ENCODE data around the gene PTER.

PTER gene

DNA sequence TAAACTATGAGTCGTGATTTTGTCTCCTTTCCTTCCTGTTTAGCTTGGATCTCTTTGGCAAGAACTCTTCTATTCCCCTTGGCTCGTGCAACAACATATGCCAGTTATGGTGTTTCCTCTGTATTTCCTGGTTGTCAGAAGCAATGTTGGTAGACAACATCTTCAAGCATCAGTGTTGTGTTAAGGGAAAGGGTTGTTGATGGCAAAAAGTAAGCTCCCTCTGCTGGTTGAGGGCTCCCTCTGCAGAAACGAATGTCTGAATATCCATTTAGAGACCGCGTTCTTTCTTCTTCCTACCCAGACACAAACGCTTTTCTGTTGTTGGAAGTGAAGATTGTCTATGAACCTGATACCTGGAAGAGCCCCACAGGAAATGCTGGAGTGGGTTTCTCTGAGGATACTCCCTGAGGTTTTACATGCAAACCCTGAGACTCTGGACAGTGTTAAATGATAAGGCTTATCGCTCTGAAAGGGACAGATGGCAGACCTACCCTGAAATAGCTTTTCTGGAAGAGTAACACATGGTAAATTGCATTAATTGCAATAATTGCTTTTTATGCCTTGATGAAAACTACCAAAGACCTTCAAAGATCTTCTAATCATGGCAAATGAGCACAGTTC lies 108.4 kb downstream of the PTER start:
- TF ChIP-seq, protein P1, sequence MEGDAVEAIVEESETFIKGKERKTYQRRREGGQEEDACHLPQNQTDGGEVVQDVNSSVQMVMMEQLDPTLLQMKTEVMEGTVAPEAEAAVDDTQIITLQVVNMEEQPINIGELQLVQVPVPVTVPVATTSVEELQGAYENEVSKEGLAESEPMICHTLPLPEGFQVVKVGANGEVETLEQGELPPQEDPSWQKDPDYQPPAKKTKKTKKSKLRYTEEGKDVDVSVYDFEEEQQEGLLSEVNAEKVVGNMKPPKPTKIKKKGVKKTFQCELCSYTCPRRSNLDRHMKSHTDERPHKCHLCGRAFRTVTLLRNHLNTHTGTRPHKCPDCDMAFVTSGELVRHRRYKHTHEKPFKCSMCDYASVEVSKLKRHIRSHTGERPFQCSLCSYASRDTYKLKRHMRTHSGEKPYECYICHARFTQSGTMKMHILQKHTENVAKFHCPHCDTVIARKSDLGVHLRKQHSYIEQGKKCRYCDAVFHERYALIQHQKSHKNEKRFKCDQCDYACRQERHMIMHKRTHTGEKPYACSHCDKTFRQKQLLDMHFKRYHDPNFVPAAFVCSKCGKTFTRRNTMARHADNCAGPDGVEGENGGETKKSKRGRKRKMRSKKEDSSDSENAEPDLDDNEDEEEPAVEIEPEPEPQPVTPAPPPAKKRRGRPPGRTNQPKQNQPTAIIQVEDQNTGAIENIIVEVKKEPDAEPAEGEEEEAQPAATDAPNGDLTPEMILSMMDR (IDR thresholded peaks at IDR 0.05; ENCODE audit: insufficient read depth, low read length) = no peak
- no peak for TF ChIP-seq POLR2AphosphoS5 (IDR thresholded peaks at IDR 0.05; ENCODE audit: low read depth)
- TF ChIP-seq SPI1 (IDR thresholded peaks at IDR 0.05; ENCODE audit: borderline replicate concordance, low read depth) = no peak
- TF ChIP-seq, protein P2, sequence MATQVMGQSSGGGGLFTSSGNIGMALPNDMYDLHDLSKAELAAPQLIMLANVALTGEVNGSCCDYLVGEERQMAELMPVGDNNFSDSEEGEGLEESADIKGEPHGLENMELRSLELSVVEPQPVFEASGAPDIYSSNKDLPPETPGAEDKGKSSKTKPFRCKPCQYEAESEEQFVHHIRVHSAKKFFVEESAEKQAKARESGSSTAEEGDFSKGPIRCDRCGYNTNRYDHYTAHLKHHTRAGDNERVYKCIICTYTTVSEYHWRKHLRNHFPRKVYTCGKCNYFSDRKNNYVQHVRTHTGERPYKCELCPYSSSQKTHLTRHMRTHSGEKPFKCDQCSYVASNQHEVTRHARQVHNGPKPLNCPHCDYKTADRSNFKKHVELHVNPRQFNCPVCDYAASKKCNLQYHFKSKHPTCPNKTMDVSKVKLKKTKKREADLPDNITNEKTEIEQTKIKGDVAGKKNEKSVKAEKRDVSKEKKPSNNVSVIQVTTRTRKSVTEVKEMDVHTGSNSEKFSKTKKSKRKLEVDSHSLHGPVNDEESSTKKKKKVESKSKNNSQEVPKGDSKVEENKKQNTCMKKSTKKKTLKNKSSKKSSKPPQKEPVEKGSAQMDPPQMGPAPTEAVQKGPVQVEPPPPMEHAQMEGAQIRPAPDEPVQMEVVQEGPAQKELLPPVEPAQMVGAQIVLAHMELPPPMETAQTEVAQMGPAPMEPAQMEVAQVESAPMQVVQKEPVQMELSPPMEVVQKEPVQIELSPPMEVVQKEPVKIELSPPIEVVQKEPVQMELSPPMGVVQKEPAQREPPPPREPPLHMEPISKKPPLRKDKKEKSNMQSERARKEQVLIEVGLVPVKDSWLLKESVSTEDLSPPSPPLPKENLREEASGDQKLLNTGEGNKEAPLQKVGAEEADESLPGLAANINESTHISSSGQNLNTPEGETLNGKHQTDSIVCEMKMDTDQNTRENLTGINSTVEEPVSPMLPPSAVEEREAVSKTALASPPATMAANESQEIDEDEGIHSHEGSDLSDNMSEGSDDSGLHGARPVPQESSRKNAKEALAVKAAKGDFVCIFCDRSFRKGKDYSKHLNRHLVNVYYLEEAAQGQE (IDR thresholded peaks at IDR 0.05; ENCODE audit: insufficient replicate concordance, low read depth) = no peak
- no peak for TF ChIP-seq GABPA (IDR thresholded peaks at IDR 0.05; ENCODE audit: low read depth)
- no peak overlapping the region for H3K4me3 ChIP-seq (replicated peaks; ENCODE audit: insufficient read depth, low read length)
- H3K27me3 ChIP-seq (ENCODE audit: insufficient read depth, poor library complexity, severe bottlenecking) = no peaks in the 10 kb centered on the region
- DNase-seq (ENCODE audit: low read depth in 1 of 2, low spot score in 1 of 2) = no peak
- no peak overlapping the region for H3K27ac ChIP-seq (replicated peaks)

DNA sequence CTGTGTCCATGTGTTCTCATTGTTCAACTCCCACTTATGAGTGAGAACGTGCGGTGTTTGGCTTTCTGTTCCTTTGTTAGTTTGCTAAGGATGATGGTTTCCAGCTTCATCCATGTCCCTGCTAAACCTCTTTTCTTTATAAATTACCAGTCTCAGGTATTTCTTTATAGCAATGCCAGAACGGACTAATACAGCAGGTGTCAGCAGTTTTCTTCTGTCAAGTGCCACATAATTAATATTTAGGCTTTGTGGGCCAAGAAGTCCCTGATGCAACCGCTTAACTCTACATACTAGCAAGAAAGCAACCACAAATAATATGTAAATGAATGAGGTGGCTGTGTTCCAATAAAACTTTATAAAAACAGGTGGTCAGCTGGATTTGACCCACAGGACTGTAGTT lies 111.2 kb downstream of the PTER start:
- no peak overlapping the region for H3K4me3 ChIP-seq (replicated peaks; ENCODE audit: insufficient read depth, low read length)
- no peak for DNase-seq (ENCODE audit: low read depth in 1 of 2, low spot score in 1 of 2)
- TF ChIP-seq POLR2AphosphoS5 (IDR thresholded peaks at IDR 0.05; ENCODE audit: low read depth) (no peak), SPI1 (IDR thresholded peaks at IDR 0.05; ENCODE audit: borderline replicate concordance, low read depth) (no peak), GABPA (IDR thresholded peaks at IDR 0.05; ENCODE audit: low read depth) (no peak)
- TF ChIP-seq, protein P1 (IDR thresholded peaks at IDR 0.05; ENCODE audit: insufficient read depth, low read length) = no peak
- TF ChIP-seq, protein P2 (IDR thresholded peaks at IDR 0.05; ENCODE audit: insufficient replicate concordance, low read depth) = no peak
- H3K27me3 ChIP-seq (ENCODE audit: insufficient read depth, poor library complexity, severe bottlenecking) = no peaks in the 10 kb centered on the region
- no peak overlapping the region for H3K27ac ChIP-seq (replicated peaks)

DNA sequence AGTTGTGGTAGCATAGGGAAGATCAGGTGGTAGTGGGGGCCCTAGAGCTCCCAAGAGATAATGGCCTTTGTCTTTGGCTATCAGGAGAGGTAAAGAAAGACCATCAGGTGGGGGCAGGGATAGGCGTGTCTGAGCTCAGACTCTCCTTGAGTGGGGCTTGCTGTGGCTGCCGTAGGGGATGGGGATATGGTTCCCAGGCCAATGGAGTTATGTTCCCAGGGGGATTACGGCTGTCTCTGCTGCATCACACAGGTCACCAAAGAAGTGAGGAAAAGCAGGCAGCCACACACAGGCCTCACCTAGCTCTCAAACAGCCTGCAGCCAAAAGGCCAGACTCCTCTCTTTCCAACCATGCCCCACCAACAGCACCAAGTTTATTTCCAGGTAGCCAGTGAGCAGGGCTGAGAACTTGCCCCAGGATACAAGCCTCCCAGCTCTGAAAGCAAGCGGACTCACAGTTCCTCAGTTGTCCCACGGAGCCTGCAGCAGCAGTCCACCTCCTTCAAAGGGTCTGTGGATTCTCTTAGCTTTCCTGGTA lies 122.5 kb downstream of the PTER start:
- Histone ChIP-seq H3K27me3 (ENCODE audit: insufficient read depth, poor library complexity, severe bottlenecking) (no peaks in the 10 kb centered on the region), H3K4me3 (replicated peaks; ENCODE audit: insufficient read depth, low read length) (no peak overlapping the region), H3K27ac (replicated peaks) (no peak overlapping the region)
- no peak for DNase-seq (ENCODE audit: low read depth in 1 of 2, low spot score in 1 of 2)
- TF ChIP-seq SPI1 (IDR thresholded peaks at IDR 0.05; ENCODE audit: borderline replicate concordance, low read depth) = no peak

DNA sequence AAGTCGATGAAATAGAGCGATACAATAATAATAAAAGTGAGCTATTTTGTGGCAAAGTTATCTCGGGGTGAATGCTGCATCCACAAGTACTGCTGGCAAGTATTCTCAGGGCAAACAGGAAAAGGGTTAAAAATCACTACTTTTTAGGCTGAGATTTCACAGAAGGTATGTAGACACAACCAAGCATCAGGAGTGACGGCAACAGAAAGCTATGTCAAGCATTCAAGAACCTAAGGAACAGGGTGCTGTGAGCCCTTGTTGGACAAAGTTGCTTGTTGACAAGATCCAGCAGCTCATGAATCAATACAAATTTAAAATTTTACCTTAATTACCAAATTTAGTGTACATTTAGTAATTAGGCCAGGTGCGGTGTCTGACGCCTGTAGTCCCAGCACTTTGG lies 126.1 kb downstream of the PTER start:
- H3K27me3 ChIP-seq (ENCODE audit: insufficient read depth, poor library complexity, severe bottlenecking) = no peaks in the 10 kb centered on the region
- no peak overlapping the region for H3K27ac ChIP-seq (replicated peaks)
- H3K4me3 ChIP-seq (replicated peaks; ENCODE audit: insufficient read depth, low read length) = no peak overlapping the region
- no peak for DNase-seq (ENCODE audit: low read depth in 1 of 2, low spot score in 1 of 2)
- TF ChIP-seq, protein P2 (IDR thresholded peaks at IDR 0.05; ENCODE audit: insufficient replicate concordance, low read depth) = no peak
- TF ChIP-seq SPI1 (IDR thresholded peaks at IDR 0.05; ENCODE audit: borderline replicate concordance, low read depth) = no peak
- TF ChIP-seq, protein P1 (IDR thresholded peaks at IDR 0.05; ENCODE audit: insufficient read depth, low read length) = no peak
- no peak for TF ChIP-seq GABPA (IDR thresholded peaks at IDR 0.05; ENCODE audit: low read depth)
- no peak for TF ChIP-seq POLR2AphosphoS5 (IDR thresholded peaks at IDR 0.05; ENCODE audit: low read depth)
